Breast epithelium (tissue), 4 donors: ENCODE measurements around the gene MAN1A2. TPM values are rescaled to one million over a fixed set of nuclear protein-coding genes. Genes with fewer than 3 reads are reported as not detected.

Experiments
- DNase-seq, 2 donors: peaks; one replicate each; pipeline ENCODE4 v3.0.0-alpha.2; 2019; ENCODE audit warnings: low spot score in 2 of 2
- H3K27ac ChIP-seq, 2 donors: fragments of 200-600 bp; sonication (generic) in 1 of 2; one replicate each; pipeline ENCODE4 v1.5.1; 2016 to 2019; ENCODE audit warnings: mild to moderate bottlenecking in 1 of 2
- H3K27me3 ChIP-seq, 2 donors: fragments of 200-600 bp; sonication (generic) in 1 of 2; one replicate each; pipeline versions ENCODE4 v1.5.1 to v1.6.0; 2017 to 2019; ENCODE audit warnings: control low read depth in 1 of 2, mild to moderate bottlenecking in 1 of 2
- H3K36me3 ChIP-seq: fragments of 200-600 bp; one replicate; pipeline ENCODE4 v1.5.1; 2019
- H3K4me1 ChIP-seq, 2 donors: fragments of 200-600 bp; sonication (generic); one replicate each; pipeline ENCODE4 v1.5.1; 2016 to 2019; ENCODE audit warnings: control low read depth in 1 of 2
- H3K4me3 ChIP-seq, 3 donors: fragments of 200-600 bp; sonication (generic); 1 replicate in 2 of 3; 2 replicates in 1 of 3; pipeline ENCODE4 v1.5.1; 2016 to 2019; ENCODE audit warnings: mild to moderate bottlenecking in 3 of 3, moderate library complexity in 2 of 3
- H3K9me3 ChIP-seq, 2 donors: fragments of 200-600 bp; sonication (generic) in 1 of 2; one replicate each; pipeline ENCODE4 v1.5.1; 2016 to 2019; ENCODE audit warnings: control low read depth in 1 of 2
- CTCF ChIP-seq, 3 donors: fragments of 450-650 bp; IDR thresholded peaks; one replicate each; pipeline ENCODE4 v1.5.1; 2016 to 2017; ENCODE audit warnings: antibody characterized with exemption in 3 of 3, mild to moderate bottlenecking in 3 of 3, moderate library complexity in 3 of 3
- POLR2A ChIP-seq: fragments of 450-650 bp; IDR thresholded peaks from one replicate; pipeline ENCODE4 v1.6.1; 2016; ENCODE audit warnings: antibody characterized with exemption, mild to moderate bottlenecking, moderate library complexity
- POLR2AphosphoS5 ChIP-seq, 3 donors: sonication (generic); formaldehyde crosslinking; IDR thresholded peaks; one replicate each; pipeline ENCODE4 v1.6.1; 2017; ENCODE audit warnings: antibody characterized with exemption in 3 of 3
- intact Hi-C: fragments of 100-400 bp; cut with DNase I; formaldehyde crosslinking; loops from one replicate; pipeline ENCODE4 v1.15.1; 2023; ENCODE audit warnings: low total_unique reads
- total RNA-seq, 3 donors: library from RNA; depleted of rRNA; stranded (reverse); fragments of >200 nt; gene quantifications; one replicate each; pipeline ENCODE4 v1.1.0, GENCODE V29; 2016

MAN1A2 gene
- 10 to 100 TPM; 40.2 to 52.8 (median 43.3) TPM for total RNA-seq

DNA sequence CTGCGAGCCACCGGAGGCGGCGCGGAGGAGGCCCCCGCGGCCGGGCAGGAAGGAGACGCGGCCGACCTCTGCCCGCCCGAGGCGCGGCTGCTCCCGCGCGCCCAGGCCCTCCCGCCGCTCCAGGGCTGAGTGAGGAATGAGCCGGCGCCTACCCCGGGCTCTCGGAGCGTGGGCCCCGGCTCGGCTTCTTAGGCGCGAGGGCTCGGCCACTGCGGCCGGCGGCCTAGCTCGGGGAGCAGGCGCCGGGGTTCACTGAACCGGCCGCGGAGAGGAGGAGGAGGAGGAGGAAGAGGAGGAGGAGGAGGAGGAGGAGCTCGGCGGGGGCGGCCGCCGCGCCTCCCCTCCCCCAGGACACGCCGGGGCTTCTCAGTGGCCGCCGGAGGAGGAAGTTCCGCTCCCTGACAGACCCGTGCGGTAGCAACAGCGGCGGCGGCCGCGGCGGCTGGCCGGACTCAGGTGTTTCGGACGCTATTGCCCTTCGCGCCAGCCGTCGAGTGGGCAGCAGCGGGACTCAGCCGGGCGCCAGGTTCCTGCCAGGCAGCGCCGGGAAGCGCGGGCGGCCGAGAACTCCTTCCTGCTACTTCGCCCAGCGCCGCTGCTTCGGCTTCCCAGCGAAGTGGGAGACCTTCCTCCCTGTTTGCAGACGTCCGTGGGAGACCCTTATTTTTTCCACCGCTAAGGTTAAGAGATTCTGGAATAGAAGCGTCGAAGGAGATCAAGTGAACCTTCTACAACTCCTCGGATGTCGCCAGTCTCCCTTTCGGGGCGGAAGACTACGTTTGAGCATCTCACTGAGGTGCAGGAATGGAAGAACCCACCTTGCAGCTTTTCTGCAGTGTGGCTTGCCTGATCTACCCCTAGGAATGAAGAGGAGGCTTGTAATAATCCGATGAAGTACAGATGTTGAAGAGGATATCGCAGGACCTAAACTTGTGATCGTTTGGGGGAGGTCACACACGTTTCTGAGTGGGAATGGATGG is at the start of gene MAN1A2:
MAN1A2 (plus strand) TSS at position 404 of the 980 bp plus-strand sequence. CDS start 735 bp downstream, outside the sequence.
- intact Hi-C loops = no loop called here
- peaks cover 0 to 4% of the 10 kb centered on the region in 2 donors for H3K4me1 ChIP-seq

GRCh38 chr1:117318011-117318410 is 49.2 kb upstream of the MAN1A2 start:
- DNase-seq = no peak
- H3K4me3 ChIP-seq = no peak overlapping the region
- H3K4me1 ChIP-seq = no peaks in the 10 kb centered on the region
- no peaks in the 10 kb centered on the region for H3K36me3 ChIP-seq
- TF ChIP-seq POLR2A (no peak), POLR2AphosphoS5 (IDR thresholded peaks at IDR 0.05) (no peak), CTCF (IDR thresholded peaks at IDR 0.05) (no peak)
- intact Hi-C loops = no loop called here
- no peak overlapping the region for H3K27ac ChIP-seq
- no peaks in the 10 kb centered on the region for H3K27me3 ChIP-seq
- H3K9me3 ChIP-seq = no peaks in the 10 kb centered on the region

More for the DNA sequence above, at the start of gene MAN1A2:
- peak within 1 kb of the TSS; percentile 84 to 92 (median 87) for H3K4me3 ChIP-seq
- H3K27me3 ChIP-seq = no peaks in the 10 kb centered on the region
- H3K9me3 ChIP-seq = no peaks in the 10 kb centered on the region
- TF ChIP-seq POLR2A = peak; percentile 51
- peak in 1 of 3 donors; percentile 9 for TF ChIP-seq CTCF (IDR thresholded peaks at IDR 0.05)
- peak in 2 of 3 donors; percentile 33 to 65 for TF ChIP-seq POLR2AphosphoS5 (IDR thresholded peaks at IDR 0.05)
- peak within 1 kb of the TSS; percentile 98 for H3K27ac ChIP-seq
- no peaks in the 10 kb centered on the region for H3K36me3 ChIP-seq
- DNase-seq = peak; percentile 83 to 84

GRCh38 chr1:117318426-117318825 is 48.8 kb upstream of the MAN1A2 start:
- intact Hi-C loops = no loop called here
- Histone ChIP-seq H3K9me3 (no peaks in the 10 kb centered on the region), H3K36me3 (no peaks in the 10 kb centered on the region), H3K4me3 (no peak overlapping the region), H3K27me3 (no peaks in the 10 kb centered on the region), H3K4me1 (no peaks in the 10 kb centered on the region), H3K27ac (no peak overlapping the region)
- TF ChIP-seq POLR2A (no peak), CTCF (IDR thresholded peaks at IDR 0.05) (no peak), POLR2AphosphoS5 (IDR thresholded peaks at IDR 0.05) (no peak)
- DNase-seq = no peak

DNA sequence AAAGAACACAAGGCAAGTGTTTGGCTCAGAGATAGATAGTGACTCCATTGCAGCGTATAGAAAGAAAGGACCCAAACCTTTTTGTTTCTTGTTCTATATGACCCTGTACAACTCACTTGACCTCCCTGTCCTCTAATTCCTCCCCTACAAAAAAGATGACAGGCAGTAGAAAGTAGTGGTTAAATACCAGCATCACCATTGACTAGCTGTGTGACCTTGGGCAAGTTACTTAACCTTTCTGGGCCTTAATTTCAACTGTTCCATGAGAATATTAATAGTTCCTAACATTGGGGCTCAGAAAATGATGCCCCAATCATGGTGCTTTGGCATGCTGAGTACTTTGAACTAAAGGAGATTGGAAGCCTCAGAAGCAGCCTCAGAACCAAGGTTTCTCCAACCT is 46.7 kb upstream of the MAN1A2 start:
- H3K9me3 ChIP-seq = no peaks in the 10 kb centered on the region
- H3K4me1 ChIP-seq = no peaks in the 10 kb centered on the region
- intact Hi-C loops = no loop called here
- no peak overlapping the region for H3K27ac ChIP-seq
- no peaks in the 10 kb centered on the region for H3K36me3 ChIP-seq
- H3K4me3 ChIP-seq = no peak overlapping the region
- no peak for DNase-seq
- TF ChIP-seq POLR2AphosphoS5 (IDR thresholded peaks at IDR 0.05) (no peak), POLR2A (no peak), CTCF (IDR thresholded peaks at IDR 0.05) (no peak)
- H3K27me3 ChIP-seq = no peaks in the 10 kb centered on the region
